GM21619 (cell line): ENCODE data around the gene OR10K2.

Experiments used
- ATAC-seq: cut with Tn5 transposase; IDR thresholded peaks from one replicate; pipeline ENCODE4 v1.9.1; 2021; ENCODE audit not compliant: unreplicated experiment

Gene OR10K2

DNA sequence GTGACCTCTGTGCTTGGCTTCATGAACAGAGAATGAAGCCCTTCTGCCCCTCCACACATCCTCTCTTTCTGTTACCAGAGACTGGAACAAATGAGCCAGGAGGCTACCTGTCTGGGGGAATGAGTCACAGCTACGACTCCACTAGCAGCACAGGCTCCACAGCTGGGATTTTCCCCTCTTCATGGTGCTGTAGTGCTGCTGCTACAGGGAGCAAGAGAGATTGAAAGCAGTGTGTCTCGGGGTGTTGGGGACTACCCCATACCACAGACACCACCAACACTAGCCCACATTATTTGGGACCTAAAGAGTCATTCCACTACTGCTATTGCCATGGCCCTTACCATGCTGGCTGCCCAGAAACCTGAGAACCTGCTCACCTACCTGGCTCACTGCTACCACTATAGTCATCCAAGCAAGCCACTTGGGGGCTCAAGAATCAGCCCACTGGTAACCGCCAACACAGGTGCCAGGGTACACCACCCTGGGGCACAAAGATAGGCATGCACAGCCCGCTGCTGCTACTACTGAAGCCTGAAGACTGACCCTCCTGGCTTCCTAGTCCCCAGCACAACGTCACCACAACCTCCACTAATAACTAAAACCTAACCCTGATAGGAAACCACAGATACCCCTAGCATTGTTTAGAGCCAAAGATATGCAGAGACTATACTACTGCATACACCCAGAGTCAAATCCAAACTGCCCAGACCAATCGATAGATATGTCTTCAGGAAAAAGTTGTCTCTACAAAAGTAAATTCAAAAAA lies 54.7 kb downstream of the OR10K2 start:
- ATAC-seq, result peak; percentile 98
